Measurements from ENCODE around the gene HSD17B3. TPM values are rescaled to one million over a fixed set of nuclear protein-coding genes. Genes with fewer than 3 reads are reported as not detected.
"Not testable (repeated sequence)": the region's sequence is repeated elsewhere in the genome, so short reads cannot be mapped to it uniquely, and the experiment has no call there.

HSD17B3 gene
- total RNA-seq, 1 donor from 2014 or later: not detected

DNA sequence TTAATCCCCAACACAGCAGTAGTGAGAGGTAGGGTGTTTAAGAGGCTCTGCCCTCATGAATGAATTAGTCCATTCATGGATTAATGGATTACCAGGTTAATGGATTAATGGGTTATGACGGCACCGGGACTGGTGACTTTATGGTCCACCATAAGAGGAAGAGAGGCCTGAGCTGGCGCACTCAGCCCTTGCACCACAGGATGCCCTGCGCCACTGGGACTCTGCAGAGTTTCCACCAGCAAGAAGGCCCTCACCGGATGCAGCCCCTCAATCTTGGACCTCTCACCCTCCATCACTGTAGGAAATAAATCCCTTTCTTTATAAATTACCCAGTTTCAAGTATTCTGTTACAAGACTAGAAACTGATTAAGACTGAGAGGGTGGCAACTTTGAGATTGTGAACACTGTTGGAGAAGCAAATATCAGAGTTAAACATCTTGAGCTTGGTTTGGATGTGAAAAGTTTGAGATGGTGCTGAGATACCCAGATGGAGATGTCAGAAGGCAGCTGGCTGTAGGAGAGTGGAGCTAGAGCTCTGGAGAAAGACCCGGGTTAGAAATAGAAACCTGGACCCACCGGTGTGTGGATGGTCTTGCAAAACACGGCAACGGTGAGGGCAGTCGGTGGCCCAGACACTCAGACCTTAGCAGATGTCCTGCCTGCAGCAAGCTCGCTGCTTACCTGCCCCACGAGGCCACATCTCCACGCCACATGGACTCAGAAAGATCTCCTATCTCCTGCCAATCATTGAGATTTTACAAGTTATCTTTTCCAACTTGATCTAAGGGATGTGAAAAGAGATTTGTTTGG lies 98.8 kb downstream of the HSD17B3 start:
- intact Hi-C loops (cut with micrococcal nuclease): no loop called here

DNA sequence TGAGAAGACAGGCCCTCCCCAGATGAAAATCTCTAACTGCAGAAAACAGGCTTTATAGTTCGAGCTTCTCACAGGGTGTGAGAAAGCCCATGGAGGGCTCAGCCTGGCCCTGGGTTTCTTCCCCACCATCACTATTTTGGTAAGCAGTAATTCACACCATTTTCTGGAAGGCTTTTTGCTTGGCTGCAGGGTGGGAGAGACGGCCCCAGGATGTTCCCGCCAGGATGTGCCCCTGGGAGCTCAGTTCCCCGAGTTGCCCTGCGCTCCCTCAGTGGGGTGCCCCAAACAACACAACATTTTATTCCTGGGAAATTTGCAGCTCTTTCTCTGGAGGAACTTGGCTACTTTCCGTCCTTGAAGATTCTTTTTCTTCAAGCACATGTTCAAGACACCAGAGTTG lies 100.8 kb downstream of the HSD17B3 start:
- intact Hi-C loops (cut with micrococcal nuclease): no loop called here

DNA sequence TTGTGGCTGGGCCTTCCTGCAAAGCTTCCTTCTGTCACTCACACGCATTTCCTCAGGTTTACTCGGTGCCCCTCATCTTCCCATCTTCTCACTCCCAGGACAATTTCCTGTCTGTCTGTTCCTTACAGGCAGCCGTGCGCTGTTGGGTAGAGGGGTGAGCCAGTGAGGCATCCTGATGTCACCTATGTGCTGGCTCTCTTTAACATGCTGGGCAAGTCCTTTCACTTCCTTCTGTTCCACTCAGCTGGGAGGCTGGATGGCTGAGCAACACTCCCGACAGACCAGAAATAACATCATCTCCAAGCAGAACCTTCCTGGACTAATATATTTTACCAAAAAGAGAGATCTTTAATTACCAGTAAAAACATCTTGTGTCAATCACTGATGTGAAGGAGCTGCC lies 103.0 kb downstream of the HSD17B3 start:
- intact Hi-C loops (cut with micrococcal nuclease): no loop called here

DNA sequence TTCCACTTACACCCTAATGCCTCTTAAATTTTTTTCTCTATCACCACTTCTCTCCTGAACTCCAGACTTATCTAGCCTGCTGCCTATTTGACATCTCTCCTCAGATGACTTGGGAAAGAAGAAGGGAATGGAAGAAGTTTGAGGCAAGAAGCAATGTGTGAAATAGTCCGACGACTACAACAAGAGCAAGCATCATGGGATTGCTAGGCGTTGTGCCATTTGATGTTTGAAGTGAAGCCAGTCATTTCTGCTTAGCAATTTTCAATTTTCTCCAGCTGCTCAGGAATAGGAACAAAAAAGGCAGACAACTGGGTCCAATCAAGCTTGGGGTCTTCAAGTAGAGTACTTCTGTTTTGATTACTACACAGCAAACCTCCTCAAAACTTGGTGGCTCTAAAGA lies 106.4 kb downstream of the HSD17B3 start:
- intact Hi-C loops (cut with micrococcal nuclease): no loop called here

DNA sequence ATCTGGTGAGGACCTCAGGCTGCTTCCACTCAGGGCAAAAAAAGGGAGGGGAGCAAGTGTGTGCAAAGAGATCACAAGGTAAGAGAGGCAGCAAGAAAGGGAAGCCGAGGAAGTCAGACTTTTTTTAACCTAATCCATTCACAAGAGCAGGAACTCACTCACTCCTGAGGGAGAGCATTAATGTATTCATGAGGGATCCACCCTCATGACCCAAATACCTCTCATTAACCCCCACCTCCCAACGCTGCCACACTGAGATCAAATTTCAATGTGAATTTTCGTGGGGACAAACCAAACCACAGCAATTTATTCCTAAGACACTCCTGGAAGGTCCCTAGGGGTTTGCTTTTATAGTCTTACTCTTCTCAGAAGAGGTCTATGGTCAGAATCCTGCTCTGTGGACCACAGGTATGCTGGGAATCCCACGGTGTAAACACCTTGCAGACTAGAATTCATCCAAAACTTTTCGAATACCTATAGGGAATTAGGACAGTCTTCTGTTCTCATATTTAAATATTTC lies 108.7 kb downstream of the HSD17B3 start:
- intact Hi-C loops (cut with micrococcal nuclease): no loop called here

DNA sequence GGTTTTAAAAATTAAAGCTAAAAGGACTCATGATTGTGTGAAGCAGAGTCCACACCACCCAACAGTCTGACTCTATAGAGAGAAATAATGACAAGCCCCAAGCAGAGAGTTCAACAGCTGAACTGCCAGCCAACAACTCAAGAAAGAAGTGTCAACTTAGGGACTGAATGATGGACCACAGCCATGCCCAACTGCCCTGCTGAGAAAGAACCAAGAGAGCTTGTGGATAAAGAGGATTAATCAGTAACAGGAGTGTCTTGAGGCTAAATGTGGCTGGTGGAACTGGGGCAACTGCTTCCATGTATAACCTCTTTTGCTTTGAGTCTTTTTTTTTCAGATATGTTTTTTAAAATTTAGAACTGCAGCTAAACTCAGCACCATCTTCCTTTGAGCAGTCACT lies 109.3 kb downstream of the HSD17B3 start:
- intact Hi-C loops (cut with micrococcal nuclease): no loop called here

DNA sequence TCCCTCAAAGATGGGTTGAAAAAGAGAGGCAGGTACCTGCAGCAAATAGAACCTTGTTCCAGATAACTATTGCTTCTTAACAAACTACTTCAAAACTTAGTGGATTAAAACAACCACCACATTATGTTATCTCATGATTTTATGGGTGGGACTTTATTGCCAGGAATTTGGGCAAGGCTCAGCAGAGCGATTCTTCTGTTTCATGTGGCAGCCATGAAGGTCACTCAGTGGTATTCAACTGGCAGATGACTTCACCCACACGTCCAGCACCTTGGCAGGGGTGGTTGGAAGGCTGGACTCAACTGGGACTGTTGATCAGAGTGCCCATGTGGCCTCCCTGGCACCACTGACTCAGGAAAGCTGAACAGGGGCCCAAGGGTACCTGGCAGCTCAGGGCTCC lies 112.0 kb downstream of the HSD17B3 start:
- intact Hi-C loops (cut with micrococcal nuclease): no loop called here

DNA sequence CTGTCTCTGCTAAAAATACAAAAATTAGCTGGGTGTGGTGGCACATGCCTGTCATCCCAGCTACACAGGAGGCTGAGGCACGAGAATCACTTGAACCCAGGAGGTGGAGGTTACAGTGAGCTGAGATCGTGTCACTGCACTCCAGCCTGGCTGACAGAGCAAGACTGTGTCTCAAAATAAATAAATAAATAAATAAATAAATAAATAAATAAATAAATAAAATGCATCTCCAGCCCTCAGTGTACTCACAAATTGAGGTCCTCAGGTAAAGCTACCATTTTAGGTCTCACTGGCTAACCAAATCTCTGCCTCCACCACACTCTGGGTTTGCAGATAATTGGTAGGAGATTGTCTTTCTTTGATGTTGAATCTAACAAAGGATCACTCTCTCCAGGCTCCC lies 112.4 kb downstream of the HSD17B3 start:
- intact Hi-C loops (cut with micrococcal nuclease): not testable (repeated sequence)

DNA sequence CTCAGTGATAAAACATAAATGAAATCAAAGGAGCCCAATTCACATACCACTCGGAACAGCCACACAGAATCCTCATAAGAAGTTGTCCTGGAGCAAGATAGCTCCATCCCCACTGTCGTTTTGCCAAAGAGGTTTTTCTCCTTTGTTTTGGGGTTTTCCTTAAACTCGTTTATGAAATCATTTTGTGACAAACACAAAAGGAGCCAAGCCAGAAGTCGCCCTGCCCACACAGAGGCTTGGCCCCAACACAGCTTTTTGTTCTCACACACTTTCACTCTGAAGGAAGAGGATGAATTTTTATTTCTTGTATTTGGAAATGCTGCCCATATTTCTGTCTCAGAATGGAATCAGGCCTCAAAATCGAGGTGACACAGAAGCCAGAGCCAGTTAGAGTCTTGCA lies 113.4 kb downstream of the HSD17B3 start:
- intact Hi-C loops (cut with micrococcal nuclease): no loop called here

DNA sequence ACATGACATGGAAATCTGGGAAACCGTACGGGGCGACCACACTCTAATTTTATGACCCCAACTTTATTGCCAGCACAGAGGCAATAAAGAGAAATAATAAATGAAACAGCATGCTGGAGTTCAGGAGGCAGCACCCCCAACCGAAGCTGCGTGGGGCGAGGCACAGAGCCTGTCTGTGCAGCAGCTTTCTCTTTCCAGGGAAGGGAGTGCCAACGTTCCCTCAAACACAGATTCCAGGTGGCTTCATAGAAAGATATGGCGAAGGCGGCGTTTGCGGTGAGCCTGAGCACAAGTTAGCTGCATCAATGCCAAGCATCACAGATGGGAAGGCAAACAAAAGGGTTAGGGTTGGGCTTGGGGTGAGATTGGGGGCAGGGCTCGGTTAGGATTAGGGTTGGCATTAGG lies 114.8 kb downstream of the HSD17B3 start:
- intact Hi-C loops (cut with micrococcal nuclease): no loop called here

DNA sequence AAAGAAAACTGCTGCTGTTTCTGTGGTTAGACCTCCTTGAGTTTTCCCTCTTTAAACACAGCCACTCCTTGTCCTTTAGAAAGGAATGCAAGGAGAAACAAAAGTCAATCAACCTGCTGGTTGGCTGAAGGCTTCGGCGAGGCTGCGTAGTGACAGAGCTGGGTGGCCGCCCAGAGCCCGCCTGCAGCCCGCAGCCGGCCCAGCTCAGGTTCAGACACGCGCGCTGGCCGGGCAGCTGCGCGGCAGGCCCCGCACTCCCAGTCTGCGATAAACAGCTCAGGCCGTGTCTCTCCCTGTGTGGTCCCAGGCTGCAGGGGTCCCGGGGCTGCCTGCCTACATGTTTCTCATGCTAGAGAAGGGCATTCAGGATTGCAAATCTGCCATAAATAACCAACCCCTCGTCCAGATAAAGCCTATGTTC lies 115.4 kb downstream of the HSD17B3 start:
- intact Hi-C loops (cut with micrococcal nuclease): no loop called here

DNA sequence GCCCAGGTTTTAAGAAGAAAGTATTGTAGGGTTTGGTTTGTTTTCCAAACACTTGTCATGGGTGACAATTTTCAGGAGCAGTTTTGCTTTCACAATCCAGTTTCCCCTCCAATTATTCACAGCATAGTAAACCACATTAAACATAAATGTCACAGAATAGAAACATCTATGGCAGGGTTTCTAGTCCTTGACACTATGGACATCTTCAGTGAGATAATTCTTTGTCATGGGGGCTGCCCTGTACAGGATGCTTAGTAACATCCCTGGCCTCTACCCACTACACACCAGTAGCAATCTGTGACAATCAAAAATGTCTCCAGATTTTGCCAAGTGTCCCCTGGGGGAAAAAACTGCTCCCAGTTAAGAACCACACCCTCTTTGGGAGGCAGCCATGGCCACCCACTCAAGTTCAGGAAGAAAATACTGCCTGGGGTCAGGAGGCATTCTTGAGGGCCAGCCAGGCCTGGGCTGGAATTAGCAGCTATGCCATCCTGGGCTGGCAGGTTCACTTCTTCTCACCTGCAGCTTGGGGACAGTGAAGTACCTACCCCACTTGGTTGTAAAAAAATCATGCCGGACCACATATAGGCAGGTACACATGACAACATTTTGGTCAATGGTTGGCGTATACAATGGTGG lies 116.3 kb downstream of the HSD17B3 start:
- intact Hi-C loops (cut with micrococcal nuclease): no loop called here

Other genes with a start within 250 kb of the HSD17B3 start
- 14.5 and 15.3 TPM in 2 replicates for gene SLC35D2, start 81.5 kb upstream of the HSD17B3 start, total RNA-seq
- 18.7 and 20.7 TPM in 2 replicates for gene ZNF367, start 116.2 kb upstream of the HSD17B3 start, total RNA-seq
- 7.0 and 7.4 TPM in 2 replicates for gene HABP4, start 148.0 kb upstream of the HSD17B3 start, total RNA-seq

Data from T-helper 1 cell treated with Interleukin-12 subunit alpha and Interleukin-12 subunit beta and Interleukin-4 antibody, amounts not matched to agents 30 ng/mL and 1 ng/mL, for 36 hours (primary cell).